C4-2B (cell line): ENCODE measurements around the gene TSR1.

Experiments
- ZFX ChIP-seq: fragments of 450-650 bp; IDR thresholded peaks from 2 replicates; pipeline ENCODE4 v1.6.1; 2017
- TF ChIP-seq, protein P1 (sequence below): fragments of 450-650 bp; conservative IDR thresholded peaks from 2 replicates; pipeline ENCODE4 v1.5.1; 2017; ENCODE audit warnings: mild to moderate bottlenecking

GRCh38 chr17:2374549-2375285, 38.5 kb upstream of the TSR1 start:
- TF ChIP-seq, protein P1, sequence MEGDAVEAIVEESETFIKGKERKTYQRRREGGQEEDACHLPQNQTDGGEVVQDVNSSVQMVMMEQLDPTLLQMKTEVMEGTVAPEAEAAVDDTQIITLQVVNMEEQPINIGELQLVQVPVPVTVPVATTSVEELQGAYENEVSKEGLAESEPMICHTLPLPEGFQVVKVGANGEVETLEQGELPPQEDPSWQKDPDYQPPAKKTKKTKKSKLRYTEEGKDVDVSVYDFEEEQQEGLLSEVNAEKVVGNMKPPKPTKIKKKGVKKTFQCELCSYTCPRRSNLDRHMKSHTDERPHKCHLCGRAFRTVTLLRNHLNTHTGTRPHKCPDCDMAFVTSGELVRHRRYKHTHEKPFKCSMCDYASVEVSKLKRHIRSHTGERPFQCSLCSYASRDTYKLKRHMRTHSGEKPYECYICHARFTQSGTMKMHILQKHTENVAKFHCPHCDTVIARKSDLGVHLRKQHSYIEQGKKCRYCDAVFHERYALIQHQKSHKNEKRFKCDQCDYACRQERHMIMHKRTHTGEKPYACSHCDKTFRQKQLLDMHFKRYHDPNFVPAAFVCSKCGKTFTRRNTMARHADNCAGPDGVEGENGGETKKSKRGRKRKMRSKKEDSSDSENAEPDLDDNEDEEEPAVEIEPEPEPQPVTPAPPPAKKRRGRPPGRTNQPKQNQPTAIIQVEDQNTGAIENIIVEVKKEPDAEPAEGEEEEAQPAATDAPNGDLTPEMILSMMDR, result no peak
- no peak for TF ChIP-seq ZFX
